ENCODE measurements around the gene CSTPP1. TPM values are rescaled to one million over a fixed set of nuclear protein-coding genes. Genes with fewer than 3 reads are reported as not detected.
"Not testable (repeated sequence)": the region's sequence is repeated elsewhere in the genome, so short reads cannot be mapped to it uniquely, and the experiment has no call there.

Gene CSTPP1
- total RNA-seq, 2 donors from 2014 or later, result 35.8 to 63.6 TPM

DNA sequence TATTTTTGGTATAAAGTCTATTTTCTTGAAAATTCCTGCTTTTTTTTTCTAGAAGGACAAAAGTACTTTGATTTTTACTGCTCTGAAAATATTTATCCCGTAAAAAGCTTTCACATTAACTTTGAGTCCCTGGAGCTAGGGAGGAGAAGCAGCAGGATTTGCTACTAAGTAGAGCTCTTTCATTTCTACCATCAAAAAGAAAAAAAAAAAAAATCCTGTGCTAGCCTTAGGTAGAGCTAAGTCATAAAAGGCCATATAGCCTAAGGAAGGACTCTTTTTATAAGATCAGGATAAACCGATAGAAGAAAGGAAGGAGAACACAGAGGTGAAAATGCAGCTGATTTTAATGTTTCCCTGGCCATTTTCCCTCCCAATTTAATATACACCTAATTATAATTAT, 48.0 kb downstream of the CSTPP1 start:
- TF ChIP-seq, protein P1, sequence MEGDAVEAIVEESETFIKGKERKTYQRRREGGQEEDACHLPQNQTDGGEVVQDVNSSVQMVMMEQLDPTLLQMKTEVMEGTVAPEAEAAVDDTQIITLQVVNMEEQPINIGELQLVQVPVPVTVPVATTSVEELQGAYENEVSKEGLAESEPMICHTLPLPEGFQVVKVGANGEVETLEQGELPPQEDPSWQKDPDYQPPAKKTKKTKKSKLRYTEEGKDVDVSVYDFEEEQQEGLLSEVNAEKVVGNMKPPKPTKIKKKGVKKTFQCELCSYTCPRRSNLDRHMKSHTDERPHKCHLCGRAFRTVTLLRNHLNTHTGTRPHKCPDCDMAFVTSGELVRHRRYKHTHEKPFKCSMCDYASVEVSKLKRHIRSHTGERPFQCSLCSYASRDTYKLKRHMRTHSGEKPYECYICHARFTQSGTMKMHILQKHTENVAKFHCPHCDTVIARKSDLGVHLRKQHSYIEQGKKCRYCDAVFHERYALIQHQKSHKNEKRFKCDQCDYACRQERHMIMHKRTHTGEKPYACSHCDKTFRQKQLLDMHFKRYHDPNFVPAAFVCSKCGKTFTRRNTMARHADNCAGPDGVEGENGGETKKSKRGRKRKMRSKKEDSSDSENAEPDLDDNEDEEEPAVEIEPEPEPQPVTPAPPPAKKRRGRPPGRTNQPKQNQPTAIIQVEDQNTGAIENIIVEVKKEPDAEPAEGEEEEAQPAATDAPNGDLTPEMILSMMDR (IDR thresholded peaks at IDR 0.05), result no peak
- peak overlapping the region; percentile 51 for H3K27ac ChIP-seq
- H3K9me3 ChIP-seq, result no peaks in the 10 kb centered on the region

DNA sequence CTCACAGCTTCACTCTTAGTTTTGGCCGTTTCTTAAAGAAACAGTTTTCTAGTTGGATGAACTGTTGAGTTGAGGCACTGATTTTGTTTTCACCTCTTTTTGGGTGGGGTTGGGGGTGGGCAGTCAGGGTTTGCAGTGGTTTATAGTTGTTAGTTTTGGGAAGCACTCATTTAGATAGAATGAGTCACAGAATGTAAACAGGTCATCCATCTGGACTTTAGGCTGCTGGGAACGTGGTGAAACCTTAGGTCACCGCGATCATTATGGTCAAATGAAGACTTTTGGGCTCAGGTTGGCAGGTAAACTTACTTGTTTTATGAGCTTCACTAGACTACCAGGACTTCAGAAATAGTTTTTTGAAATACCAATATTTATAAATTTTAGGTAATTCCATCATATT, 48.4 kb downstream of the CSTPP1 start:
- peak; percentile 53 for DNase-seq
- Histone ChIP-seq H3K4me3 (no peak overlapping the region), H3K36me3 (no peaks in the 10 kb centered on the region), H3K4me1 (peaks cover 5% of the 10 kb centered on the region), H3K9me3 (no peaks in the 10 kb centered on the region), H3K27me3 (no peaks in the 10 kb centered on the region), H3K9ac (ENCODE audit: low read depth in 2 of 2, low read length in 2 of 2) (no peak overlapping the region), H3K27ac (peak overlapping the region; percentile 51)
- intact Hi-C loops (cut with DNase I), result no loop called here
- TF ChIP-seq, protein P1 (IDR thresholded peaks at IDR 0.05), result no peak

More for the DNA sequence above, 48.0 kb downstream of the CSTPP1 start:
- Histone ChIP-seq H3K36me3 (no peaks in the 10 kb centered on the region), H3K4me1 (peaks cover 5% of the 10 kb centered on the region), H3K27me3 (no peaks in the 10 kb centered on the region), H3K4me3 (no peak overlapping the region), H3K9ac (ENCODE audit: low read depth in 2 of 2, low read length in 2 of 2) (no peak overlapping the region)
- intact Hi-C loops (cut with DNase I), result no loop called here
- no peak for DNase-seq

DNA sequence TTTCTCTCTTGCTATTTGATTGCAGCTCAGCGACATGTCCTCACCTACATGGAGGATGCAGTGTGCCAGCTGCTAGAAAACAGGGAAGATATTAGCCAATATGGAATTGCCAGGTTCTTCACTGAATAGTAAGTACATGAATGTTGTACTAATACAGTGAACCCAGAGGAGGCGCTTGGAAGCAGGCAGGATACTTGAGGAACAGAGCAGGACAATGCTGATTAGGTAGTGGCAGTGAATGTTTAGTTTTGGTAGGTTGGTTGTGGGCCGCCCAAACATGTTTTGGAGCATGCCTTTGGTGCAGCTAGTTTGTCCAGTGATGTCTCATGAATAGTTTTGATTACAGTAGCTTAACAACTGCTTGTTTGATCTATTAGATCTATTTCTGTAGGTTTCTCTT, 50.6 kb downstream of the CSTPP1 start:
- TF ChIP-seq, protein P1 (IDR thresholded peaks at IDR 0.05), result no peak
- Histone ChIP-seq H3K9ac (ENCODE audit: low read depth in 2 of 2, low read length in 2 of 2) (no peak overlapping the region), H3K9me3 (no peaks in the 10 kb centered on the region), H3K36me3 (no peaks in the 10 kb centered on the region), H3K4me3 (no peak overlapping the region), H3K4me1 (peaks cover 5% of the 10 kb centered on the region), H3K27me3 (no peaks in the 10 kb centered on the region), H3K27ac (no peak overlapping the region)
- DNase-seq, result no peak
- intact Hi-C loops (cut with DNase I), result no loop called here

DNA sequence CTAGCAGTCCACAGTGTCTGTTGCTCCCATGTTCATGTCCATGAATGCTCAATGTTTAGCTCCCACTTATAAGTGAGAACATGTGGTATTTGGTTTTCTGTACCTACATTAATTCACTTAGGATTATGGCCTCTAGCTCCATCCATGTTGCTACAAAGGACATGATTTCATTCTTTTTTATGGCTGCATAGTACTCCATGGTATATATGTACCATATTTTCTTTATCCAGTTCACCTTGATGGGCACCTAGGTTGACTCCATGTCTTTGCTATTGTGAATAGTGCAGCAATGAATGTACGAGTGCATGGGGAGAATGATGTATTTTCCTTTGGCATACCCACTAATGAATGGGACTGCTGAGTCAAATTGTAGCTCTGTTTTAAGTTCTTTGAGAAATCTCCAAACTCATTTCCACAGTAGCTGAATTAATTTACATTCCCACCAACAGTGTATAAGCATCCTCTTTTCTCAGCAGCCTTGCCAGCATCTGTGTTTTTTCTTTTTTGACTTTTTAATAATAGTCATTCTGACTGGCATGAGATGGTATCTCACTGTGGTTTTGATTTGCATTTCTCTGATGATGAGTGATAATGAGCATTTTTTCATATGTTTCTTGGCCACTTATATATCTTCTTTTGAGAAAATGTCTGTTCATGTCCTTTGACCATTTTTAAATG, 53.4 kb downstream of the CSTPP1 start:
- H3K4me1 ChIP-seq; H3K4me3 ChIP-seq; intact Hi-C loops (cut with DNase I): not testable (repeated sequence)

DNA sequence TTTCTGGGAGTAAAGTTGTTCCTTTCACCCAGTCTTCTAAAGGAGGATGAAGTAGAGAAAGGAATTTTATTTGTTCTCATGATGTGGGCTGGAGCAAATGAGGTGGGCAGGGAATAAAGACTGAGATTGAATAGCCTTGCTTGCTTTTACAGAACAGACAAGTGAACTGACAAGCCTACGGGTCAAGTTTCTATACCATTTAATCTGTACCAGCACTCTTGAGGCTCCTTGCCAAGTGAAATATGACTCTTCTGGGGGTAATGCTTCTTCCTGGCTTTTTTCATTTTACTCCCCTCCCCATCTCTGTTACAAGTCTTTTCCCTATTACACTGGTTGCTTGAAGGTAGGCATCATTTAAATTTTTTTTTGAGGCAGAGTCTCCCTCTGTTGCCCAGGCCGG, 54.8 kb downstream of the CSTPP1 start:
- TF ChIP-seq, protein P1 (IDR thresholded peaks at IDR 0.05), result no peak
- Histone ChIP-seq H3K9ac (ENCODE audit: low read depth in 2 of 2, low read length in 2 of 2) (no peak overlapping the region), H3K27me3 (no peaks in the 10 kb centered on the region), H3K4me3 (no peak overlapping the region), H3K36me3 (no peaks in the 10 kb centered on the region), H3K9me3 (no peaks in the 10 kb centered on the region), H3K4me1 (no peaks in the 10 kb centered on the region), H3K27ac (no peak overlapping the region)
- intact Hi-C loops (cut with DNase I), result no loop called here
- DNase-seq, result no peak

More for the DNA sequence above, 53.4 kb downstream of the CSTPP1 start:
- H3K27ac ChIP-seq; H3K36me3 ChIP-seq; DNase-seq; H3K27me3 ChIP-seq; H3K9me3 ChIP-seq; H3K9ac ChIP-seq (ENCODE audit: low read depth in 2 of 2, low read length in 2 of 2): not testable (repeated sequence)

DNA sequence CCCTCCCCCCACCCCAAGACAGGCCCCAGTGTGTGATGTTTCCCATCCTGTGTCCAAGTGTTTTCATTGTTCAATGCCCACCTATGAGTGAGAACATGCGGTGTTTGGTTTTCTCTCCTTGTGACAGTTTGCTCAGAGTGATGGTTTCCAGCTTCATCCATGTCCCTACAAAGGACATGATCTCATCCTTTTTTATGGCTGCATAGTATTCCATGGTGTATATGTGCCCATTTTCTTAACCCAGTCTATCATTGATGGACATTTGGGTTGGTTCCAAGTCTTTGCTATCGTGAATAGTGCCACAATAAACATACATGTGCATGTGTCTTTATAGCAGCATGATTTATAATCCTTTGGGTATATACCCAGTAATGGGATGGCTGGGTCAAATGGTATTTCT, 55.8 kb downstream of the CSTPP1 start:
- intact Hi-C loops (cut with DNase I), result not testable (repeated sequence)

DNA sequence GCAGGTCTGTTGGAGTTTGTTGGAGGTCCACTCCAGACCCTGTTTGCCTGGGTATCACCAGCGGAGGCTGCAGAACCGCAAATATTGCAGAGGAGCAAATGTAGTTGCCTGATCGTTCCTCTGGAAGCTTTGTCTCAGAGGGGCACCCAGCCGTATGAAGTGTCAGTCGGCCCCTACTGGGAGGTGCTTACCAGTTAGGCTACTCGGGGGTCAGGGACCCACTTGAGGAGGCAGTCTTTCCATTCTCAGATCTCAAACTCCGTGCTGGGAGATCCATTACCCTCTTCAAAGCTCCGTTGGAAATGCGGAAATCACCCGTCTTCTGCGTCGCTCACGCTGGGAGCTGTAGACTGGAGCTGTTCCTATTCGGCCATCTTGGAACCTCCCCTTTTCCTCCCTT, 61.2 kb downstream of the CSTPP1 start:
- intact Hi-C loops (cut with DNase I); H3K27me3 ChIP-seq; H3K9me3 ChIP-seq; H3K4me1 ChIP-seq; H3K27ac ChIP-seq; H3K9ac ChIP-seq (ENCODE audit: low read depth in 2 of 2, low read length in 2 of 2); DNase-seq; H3K36me3 ChIP-seq; H3K4me3 ChIP-seq: not testable (repeated sequence)

More for the DNA sequence above, 55.8 kb downstream of the CSTPP1 start:
- not testable (repeated sequence) for H3K4me3 ChIP-seq; DNase-seq; H3K9ac ChIP-seq (ENCODE audit: low read depth in 2 of 2, low read length in 2 of 2); H3K9me3 ChIP-seq; H3K27me3 ChIP-seq; H3K4me1 ChIP-seq; H3K27ac ChIP-seq; H3K36me3 ChIP-seq
